HG03103 (cell line): ENCODE measurements around the gene TBX21.
"Not testable (repeated sequence)": the region's sequence is repeated elsewhere in the genome, so short reads cannot be mapped to it uniquely, and the experiment has no call there.

Experiments used
- ATAC-seq: cut with Tn5 transposase; IDR thresholded peaks from one replicate; pipeline ENCODE4 v1.9.1; 2021; ENCODE audit warnings: low read depth; ENCODE audit not compliant: unreplicated experiment

TBX21 gene

DNA sequence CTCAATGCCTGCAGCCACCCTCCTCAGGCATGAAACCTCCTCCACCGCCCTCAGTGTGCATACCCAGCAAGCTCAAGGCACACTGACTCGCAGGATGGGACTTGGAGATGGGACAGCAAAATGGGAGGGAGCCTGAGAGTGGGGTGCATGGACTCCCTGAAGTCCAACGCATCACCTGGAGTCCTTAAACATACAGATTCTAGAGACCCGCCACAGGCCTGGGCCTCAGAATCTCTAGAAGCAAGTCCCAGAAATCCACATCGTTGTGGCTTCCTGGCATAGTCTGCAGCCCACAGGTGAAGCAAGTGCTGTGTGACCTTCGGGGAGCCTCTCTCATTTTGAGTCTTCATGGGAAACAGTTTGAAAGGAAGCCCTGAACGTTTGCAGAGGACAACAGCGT, 3.6 kb upstream of the TBX21 start:
- ATAC-seq = no peak

DNA sequence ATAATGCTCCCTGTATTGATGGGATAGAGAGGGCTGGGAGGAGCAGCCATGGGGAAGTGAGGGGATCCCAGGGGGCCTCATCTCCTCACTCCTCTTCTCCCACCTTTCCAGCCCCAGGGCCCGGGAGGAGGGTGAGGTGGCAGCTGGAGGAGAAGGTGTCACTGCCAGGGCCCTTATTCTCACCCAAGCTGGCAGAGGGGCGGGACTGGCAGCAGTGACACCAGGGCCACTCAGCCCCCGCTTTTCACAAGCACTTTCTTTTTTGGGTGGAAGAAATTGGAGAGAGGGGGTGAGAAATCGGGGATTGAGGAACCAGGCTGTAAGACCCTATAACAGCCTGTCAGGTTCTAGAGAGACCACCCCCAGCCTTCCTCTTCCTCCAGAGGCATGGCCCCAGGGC, 2.4 kb upstream of the TBX21 start:
- no peak for ATAC-seq

DNA sequence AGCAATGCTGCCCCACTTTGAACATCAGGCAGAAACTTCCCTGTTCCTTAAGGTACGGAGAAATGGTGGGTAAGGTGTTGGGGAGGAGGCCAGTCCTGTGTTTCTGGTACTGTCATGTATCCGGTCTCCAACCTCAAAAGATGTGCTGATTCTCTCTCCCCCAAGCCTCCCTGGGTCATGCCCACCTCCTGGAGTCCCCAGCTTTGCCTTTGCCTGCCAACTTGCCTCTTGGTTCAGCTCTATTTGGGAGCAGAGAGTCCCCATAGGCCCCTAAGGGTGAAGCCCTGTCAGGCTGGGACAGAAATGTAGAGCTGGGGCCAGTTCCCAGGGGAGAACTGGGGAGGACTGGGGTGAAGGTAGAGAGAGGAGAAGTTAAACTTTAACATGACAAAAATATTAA, 1.6 kb upstream of the TBX21 start:
- no peak for ATAC-seq

GRCh38 chr17:47732399-47733046, 513 bp upstream of the TBX21 start:
- ATAC-seq = no peak

- no peak for ATAC-seq
Observed at GRCh38 chr17:47733674-47734410, 806 bp downstream of the TBX21 start.

GRCh38 chr17:47735139-47735464, 2.1 kb downstream of the TBX21 start:
- no peak for ATAC-seq

DNA sequence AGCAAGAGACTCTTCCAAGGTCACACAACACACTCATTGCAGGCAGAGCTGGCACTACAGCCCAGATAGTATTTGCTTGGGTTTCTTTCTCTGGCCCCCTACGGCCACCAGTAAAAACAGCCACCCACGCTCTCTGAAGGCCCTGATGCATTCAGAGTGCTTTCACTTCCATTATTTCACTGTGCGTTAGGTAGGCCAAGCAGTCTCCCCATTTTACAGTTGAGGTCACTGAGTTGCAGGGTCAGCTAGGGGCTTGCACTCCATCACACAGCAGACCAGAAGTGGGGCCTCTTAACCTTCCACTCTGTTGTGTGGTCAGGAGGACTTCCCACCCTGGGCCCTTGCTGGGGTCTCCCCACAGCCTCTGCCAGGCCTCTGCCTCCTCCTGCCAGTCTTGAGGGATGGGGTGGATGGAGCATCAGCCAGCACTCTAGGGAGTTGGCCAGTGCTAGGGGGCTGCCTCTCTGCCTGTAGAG, 2.5 kb downstream of the TBX21 start:
- ATAC-seq = no peak

- ATAC-seq = no peak
Observed at GRCh38 chr17:47736501-47737495, 3.8 kb downstream of the TBX21 start.

- no peak for ATAC-seq
Observed at GRCh38 chr17:47738178-47738577, 5.1 kb downstream of the TBX21 start.

DNA sequence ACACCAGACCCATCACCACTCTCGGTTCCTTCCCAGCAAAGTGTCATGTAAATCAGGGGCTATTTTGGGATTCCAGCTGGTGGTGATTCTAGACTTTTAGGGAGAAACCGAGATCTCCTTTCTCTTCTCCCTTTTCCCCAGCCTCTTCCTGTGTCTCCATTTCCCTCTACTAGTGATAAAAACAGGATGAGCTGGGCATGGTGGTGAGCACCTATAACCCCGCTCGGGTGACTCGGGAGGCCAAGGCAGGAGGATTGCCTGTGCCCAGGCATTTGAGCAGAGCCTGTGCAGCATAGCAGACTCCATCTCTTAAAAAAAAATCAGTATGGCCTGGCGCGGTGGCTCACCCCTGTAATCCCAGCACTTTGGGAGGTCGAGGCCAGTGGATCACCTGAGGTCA, 6.1 kb downstream of the TBX21 start:
- no peak for ATAC-seq

DNA sequence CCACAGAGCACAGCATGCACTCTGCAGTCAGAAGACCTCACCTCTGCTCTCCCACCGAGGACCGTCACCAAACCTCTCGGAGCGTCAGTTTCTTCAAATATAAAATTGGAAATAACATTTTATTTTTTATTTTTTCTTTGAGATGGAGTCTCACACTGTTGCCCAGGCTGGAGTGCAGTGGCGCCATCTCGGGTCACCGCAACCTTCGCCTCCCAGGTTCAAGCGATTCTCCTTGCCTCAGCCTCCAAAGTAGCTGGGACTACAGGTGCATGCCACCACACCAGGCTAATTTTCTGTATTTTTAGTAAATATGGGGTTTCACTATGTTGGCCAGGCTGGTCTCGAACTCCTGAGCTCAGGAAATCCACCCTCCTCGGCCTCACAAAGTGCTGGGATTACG, 6.9 kb downstream of the TBX21 start:
- ATAC-seq = not testable (repeated sequence)

DNA sequence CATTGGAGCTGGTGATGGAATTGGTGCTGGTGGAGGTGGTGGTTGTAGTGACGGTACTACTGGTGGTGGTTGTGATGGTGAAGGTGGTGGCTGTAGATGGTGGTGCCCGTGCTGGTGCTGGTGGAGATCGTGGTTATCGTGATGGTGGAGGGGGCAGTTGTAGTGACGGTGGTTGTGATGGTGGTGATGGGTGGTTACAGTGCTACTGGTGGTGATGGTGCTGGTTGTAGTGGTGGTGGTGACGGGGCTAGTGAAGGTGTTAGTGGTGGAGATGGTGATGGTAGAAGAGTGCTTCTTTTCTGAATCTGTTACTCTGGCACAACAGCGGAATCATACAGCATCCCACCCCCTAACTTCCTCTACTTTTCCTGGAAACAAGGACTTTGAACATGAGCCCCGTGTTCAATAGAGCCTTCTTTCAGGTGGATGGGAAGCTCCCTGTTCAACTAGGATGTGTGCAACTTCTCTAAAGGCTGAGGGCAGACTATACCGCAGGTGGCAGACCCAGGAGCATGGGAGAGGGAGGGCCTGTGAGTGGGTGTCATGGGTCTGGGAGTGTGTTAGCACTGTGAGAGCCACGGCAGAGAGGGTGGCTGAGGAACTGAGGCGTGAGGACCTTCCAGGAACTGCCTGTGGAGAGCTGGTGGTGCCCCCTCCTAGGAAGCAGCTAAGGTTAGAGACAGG, 8.2 kb downstream of the TBX21 start:
- ATAC-seq = no peak

DNA sequence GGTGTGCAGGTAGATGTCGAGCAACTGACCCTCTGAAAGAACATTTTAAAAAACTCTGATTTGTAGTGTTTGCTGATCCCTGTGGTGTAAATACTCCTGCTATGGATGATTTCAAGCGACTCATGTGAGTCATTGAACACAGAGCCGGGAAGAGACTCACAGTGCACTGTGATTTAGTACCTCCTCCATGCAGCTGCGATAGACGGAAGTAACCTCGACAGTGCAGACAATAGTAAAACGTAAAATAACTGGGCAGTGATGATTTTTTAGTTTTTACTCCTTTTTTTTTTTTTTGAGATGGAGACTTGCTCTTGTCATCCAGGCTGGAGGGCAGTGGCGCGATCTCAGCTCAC, 8.7 kb downstream of the TBX21 start:
- no peak for ATAC-seq

DNA sequence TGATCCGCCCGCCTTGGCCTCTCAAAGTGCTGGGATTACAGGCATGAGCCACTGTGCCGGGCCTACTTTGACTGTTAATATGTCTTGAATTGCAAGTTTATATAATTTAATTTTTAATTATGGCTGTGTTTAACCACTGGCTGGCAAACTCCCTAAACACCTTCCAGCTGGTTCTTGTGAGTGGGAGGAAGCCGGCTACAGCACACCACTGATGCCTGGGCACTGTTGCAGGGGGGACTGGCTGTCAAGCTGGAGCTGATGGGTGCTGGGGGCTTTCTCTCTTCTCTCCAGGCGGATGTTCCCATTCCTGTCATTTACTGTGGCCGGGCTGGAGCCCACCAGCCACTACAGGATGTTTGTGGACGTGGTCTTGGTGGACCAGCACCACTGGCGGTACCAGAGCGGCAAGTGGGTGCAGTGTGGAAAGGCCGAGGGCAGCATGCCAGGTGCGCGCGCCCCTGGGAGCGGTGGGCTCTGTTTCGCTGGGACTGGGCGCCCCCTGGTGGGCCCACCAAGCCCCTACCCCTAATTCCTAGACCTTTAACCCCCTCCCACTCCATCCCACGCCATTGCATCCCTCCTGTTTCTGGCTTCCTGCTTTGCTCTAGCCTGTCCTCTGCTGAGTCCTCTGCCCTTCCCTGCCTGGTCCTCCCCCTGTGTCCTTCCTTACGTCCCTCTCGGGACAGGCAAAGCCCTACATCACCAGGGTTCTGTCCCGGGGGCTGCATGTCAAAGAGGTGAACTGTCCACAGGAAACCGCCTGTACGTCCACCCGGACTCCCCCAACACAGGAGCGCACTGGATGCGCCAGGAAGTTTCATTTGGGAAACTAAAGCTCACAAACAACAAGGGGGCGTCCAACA, 9.5 kb downstream of the TBX21 start:
- ATAC-seq = no peak

- ATAC-seq = no peak
Observed at GRCh38 chr17:47744168-47745036, 11.4 kb downstream of the TBX21 start.

- no peak for ATAC-seq
Observed at GRCh38 chr17:47745037-47745380, 12.0 kb downstream of the TBX21 start.

DNA sequence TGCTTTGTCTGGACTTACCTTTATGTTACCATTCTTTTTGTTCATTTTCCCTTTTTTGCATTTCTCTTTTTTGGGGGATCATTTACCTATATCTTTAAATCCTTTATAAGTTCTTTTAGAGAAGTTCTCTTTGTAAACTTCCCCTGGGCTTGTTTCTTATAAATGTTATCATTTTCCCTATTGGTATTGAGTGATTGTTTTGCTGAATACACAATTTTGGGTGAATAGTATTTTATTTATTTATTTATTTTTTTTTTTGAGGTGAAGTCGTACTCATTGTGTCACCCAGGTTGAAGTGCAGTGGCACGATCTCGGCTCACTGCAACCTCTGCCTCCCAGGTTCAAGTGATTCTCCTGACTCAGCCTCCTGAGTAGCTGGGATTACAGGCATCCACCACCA, 18.4 kb downstream of the TBX21 start:
- ATAC-seq = no peak

DNA sequence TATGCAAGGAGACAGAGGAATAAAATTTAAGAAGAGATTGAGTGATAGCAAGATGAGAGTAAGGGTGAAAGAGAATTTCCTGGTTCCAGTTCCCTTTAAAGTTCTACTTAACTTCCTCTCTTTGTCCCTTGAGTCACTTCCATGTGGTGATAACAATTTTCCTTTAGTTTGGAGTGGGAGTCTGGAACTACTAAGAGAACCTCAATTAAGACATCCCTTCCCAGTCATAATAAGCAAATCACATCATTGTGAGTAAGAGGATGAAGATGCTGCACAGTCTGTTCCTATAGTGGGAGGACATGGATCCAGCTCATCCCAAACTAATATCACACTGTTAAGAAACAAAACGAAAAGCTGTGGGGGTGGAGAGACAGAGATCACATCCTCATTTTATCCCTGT, 24.4 kb downstream of the TBX21 start:
- ATAC-seq = no peak
